GM12801 (cell line): ENCODE results near the gene KCNA3.

ENCODE experiments used
- TF ChIP-seq, protein P1 (sequence below): IDR thresholded peaks from one replicate; pipeline ENCODE4 v1.5.1; 2011; ENCODE audit warnings: control low read depth; ENCODE audit not compliant: insufficient read length; ENCODE audit errors: extremely low read depth

Gene KCNA3

DNA sequence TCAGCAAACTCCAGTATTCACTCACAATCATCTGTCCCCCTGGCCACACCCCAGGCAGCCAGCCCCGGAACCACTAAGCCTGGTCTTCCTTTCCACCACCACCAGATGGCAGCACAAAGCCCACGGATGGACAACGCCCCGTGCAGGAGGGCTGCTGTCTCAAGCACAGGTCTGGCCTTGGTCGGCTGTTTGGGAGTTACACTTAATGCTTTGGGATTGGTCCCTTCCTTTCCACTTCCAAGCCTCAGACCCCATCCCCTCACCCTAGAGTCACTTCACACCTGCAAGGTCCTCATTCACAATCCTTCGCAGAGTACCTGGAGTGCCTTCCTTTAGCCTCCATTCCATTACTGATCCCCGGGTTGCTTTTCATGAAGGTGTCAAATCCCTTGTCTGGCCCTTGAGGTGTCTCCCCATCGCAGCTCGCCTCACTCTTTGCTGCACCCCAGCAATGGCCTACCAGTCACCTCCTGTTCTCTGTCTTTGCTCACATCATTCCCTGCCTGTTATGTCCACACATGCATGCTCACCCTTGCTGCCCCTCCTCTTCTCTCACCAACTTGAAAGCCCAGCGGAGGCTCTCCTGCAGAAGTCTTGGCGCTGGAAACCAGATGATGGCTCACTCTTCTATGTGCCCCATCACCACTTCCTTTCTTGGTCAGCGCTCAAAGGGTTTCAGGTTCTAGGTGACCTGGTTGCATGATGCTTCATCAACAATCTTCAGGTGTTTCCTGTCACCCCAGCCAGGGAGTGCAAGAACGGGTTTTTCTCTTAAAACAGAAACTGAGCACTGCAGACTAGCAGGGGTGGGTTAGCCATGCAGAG lies 43.7 kb downstream of the KCNA3 start:
- TF ChIP-seq, protein P1, sequence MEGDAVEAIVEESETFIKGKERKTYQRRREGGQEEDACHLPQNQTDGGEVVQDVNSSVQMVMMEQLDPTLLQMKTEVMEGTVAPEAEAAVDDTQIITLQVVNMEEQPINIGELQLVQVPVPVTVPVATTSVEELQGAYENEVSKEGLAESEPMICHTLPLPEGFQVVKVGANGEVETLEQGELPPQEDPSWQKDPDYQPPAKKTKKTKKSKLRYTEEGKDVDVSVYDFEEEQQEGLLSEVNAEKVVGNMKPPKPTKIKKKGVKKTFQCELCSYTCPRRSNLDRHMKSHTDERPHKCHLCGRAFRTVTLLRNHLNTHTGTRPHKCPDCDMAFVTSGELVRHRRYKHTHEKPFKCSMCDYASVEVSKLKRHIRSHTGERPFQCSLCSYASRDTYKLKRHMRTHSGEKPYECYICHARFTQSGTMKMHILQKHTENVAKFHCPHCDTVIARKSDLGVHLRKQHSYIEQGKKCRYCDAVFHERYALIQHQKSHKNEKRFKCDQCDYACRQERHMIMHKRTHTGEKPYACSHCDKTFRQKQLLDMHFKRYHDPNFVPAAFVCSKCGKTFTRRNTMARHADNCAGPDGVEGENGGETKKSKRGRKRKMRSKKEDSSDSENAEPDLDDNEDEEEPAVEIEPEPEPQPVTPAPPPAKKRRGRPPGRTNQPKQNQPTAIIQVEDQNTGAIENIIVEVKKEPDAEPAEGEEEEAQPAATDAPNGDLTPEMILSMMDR: no peak

DNA sequence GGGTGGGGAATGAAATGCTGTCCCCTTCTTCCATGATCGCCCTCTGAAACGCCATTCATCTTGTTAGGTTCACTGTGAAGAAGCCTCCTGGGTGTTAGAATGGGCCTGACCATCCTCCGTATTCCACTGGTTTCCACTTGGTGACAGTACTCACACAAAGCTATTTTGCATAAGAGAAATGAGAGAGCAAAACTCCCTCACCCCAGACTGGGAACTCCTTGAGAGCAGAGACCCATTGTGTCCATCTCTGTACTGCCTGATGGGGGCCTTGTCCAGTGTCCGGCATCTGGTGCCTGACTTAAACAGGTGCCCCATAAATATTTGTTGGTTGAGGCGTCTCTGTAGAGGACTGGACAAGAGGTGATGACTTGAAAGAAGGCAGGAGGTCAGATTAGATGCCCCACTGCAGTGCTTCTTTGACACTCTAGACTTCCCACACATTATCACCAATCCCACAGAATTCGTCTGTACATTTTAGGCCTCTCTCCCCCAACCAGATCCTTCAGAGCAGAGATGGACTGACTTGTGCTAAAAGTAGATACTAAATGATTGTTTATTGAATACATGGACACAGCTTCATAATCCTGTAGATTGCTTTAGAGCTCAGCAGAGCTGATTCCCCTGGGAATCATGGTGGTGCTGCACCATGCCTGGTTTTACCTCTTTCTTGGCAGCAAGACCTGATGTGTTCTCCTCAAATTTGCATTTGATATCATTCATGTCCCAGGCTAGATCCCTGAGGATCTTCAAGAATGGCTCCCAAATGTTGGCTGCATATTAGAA lies 46.2 kb downstream of the KCNA3 start:
- TF ChIP-seq, protein P1: no peak

DNA sequence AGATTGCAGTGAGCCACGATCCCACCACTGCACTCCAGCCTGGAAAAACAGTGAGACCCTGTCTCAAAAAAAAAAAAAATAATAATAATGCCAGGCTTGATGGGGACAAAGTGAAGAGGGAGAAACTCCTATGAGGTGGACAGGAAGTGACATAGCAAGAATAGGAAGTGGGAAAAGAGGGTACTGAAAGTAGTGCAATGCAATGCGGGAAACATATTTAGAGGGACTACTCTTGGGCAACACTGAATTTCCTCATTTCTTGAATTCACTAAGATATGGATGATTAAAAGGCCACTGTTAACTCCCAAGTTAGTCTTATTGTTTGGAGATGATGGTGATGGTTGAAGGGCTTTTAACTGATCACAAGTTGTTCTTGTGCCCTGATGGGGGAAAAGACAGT lies 47.0 kb downstream of the KCNA3 start:
- TF ChIP-seq, protein P1: no peak

DNA sequence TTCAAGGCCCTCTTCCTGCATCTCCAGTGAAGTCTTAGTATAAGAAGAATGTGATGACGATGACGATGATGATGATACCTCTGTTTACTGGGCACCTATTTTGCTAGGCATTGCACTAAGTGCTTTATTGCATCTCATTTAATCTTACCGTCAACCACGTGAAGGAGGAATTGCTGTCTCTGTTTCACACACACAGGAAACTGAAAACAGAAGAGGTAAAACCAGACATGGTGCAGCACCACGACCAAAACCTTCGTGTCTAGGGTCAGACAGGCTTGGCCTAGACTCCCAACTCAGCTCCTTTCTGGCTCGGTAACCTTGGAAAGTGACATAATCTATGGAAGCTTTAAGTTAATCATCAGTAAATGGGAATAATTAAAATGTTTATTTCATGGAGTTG lies 47.9 kb downstream of the KCNA3 start:
- TF ChIP-seq, protein P1: no peak
